GM12892 (cell line): ENCODE measurements around the gene SEMA6B.

ENCODE experiments used
- POLR2A ChIP-seq: IDR thresholded peaks from 2 replicates; pipeline ENCODE4 v1.6.1; 2011; ENCODE audit warnings: low read depth, low read length, control low read depth
- POLR2AphosphoS5 ChIP-seq: IDR thresholded peaks from 2 replicates; pipeline ENCODE4 v1.6.1; 2011; ENCODE audit warnings: low read depth, low read length, control low read depth
- TAF1 ChIP-seq: IDR thresholded peaks from 2 replicates; pipeline ENCODE4 v1.6.1; 2011; ENCODE audit warnings: low read depth, mild to moderate bottlenecking, control low read depth, low read length, borderline replicate concordance

DNA sequence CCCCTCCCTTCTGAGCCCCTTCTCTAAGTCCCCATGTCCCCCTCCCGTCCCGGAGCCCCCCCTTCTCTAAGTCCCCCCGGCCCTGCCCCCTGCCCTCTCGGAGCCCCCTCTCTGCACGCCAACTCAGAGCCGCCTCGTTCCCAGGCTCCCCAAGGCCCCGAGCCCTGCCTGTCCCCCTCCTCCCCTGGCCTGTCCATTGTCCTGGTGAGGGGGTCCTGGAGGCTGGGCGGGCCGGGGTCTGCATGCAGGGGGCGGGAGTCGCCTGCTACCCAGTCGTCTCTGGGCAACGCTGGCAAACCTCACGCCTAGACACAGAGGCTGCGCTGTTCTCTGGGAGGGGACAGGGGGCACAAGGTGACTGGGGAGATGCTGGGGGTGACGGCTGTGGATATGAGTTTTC is 39.2 kb upstream of the SEMA6B start:
- TF ChIP-seq POLR2AphosphoS5 (no peak), TAF1 (no peak), POLR2A (no peak)
